ENCODE results near the gene KNTC1.

The KNTC1 gene

GRCh38 chr12:122604993-122605392, 77.9 kb downstream of the KNTC1 start:
- no peaks in the 10 kb centered on the region for H3F3A ChIP-seq (ENCODE audit: insufficient read depth, low read length)
- H3K79me2 ChIP-seq (ENCODE audit: insufficient read depth, low read length), result no peaks in the 10 kb centered on the region
- no peaks in the 10 kb centered on the region for H3K9me3 ChIP-seq (ENCODE audit: low read length)
- no peak overlapping the region for H3K9ac ChIP-seq (ENCODE audit: low read length)
- no peak overlapping the region for H3K27ac ChIP-seq (ENCODE audit: low read depth, low read length, poor library complexity, severe bottlenecking)
- no peaks in the 10 kb centered on the region for H3K27me3 ChIP-seq (ENCODE audit: insufficient read depth, low read length)
- no peak overlapping the region for H3K4me3 ChIP-seq (ENCODE audit: low read depth, low read length, poor library complexity, severe bottlenecking)
- H3K9me2 ChIP-seq (ENCODE audit: low read depth, low read length), result no peaks in the 10 kb centered on the region
- no peak overlapping the region for H2AFZ ChIP-seq (ENCODE audit: low read length)
- H3K4me1 ChIP-seq (ENCODE audit: insufficient read depth, low read length, severe bottlenecking), result no peaks in the 10 kb centered on the region
- TF ChIP-seq, protein P1, sequence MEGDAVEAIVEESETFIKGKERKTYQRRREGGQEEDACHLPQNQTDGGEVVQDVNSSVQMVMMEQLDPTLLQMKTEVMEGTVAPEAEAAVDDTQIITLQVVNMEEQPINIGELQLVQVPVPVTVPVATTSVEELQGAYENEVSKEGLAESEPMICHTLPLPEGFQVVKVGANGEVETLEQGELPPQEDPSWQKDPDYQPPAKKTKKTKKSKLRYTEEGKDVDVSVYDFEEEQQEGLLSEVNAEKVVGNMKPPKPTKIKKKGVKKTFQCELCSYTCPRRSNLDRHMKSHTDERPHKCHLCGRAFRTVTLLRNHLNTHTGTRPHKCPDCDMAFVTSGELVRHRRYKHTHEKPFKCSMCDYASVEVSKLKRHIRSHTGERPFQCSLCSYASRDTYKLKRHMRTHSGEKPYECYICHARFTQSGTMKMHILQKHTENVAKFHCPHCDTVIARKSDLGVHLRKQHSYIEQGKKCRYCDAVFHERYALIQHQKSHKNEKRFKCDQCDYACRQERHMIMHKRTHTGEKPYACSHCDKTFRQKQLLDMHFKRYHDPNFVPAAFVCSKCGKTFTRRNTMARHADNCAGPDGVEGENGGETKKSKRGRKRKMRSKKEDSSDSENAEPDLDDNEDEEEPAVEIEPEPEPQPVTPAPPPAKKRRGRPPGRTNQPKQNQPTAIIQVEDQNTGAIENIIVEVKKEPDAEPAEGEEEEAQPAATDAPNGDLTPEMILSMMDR (IDR thresholded peaks at IDR 0.05; ENCODE audit: low read length), result no peak
- TF ChIP-seq EZH2 (IDR thresholded peaks at IDR 0.05; ENCODE audit: borderline replicate concordance, low read length), result no peak
- no peak overlapping the region for H3K4me2 ChIP-seq (ENCODE audit: low read length)
- no peaks in the 10 kb centered on the region for H4K20me1 ChIP-seq (ENCODE audit: insufficient read depth, low read length)
- H3K36me3 ChIP-seq (ENCODE audit: insufficient read depth, low read length), result peaks cover 84% of the 10 kb centered on the region

DNA sequence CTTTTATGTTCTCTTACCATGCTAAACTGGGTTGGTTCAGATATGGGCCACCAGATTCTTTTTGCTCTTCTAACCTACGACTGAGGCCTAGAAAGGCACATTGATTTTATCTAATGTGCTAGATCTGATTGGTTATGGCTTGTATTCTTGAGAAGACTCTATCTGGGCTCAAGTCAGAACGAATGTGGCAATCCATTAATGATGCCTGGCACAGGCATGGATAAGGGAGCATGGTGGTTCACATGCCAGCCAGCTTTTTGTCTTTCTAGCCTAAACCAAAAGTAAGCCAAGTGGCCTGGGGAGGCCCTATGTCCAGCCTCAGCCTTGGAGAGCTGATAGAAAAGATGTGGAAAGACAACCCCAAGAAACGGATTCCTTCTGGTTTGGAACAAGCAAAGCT, 82.7 kb downstream of the KNTC1 start:
- no peak overlapping the region for H3K9ac ChIP-seq (ENCODE audit: low read length)
- peaks cover 14% of the 10 kb centered on the region for H3K4me1 ChIP-seq (ENCODE audit: insufficient read depth, low read length, severe bottlenecking)
- H3K4me2 ChIP-seq (ENCODE audit: low read length), result no peak overlapping the region
- H4K20me1 ChIP-seq (ENCODE audit: insufficient read depth, low read length), result no peaks in the 10 kb centered on the region
- TF ChIP-seq EZH2 (IDR thresholded peaks at IDR 0.05; ENCODE audit: borderline replicate concordance, low read length), result no peak
- TF ChIP-seq, protein P1 (IDR thresholded peaks at IDR 0.05; ENCODE audit: low read length), result no peak
- no peaks in the 10 kb centered on the region for H3K9me2 ChIP-seq (ENCODE audit: low read depth, low read length)
- H3F3A ChIP-seq (ENCODE audit: insufficient read depth, low read length), result no peaks in the 10 kb centered on the region
- H3K27me3 ChIP-seq (ENCODE audit: insufficient read depth, low read length), result no peaks in the 10 kb centered on the region
- H2AFZ ChIP-seq (ENCODE audit: low read length), result no peak overlapping the region
- no peaks in the 10 kb centered on the region for H3K79me2 ChIP-seq (ENCODE audit: insufficient read depth, low read length)
- H3K36me3 ChIP-seq (ENCODE audit: insufficient read depth, low read length), result peaks cover 91% of the 10 kb centered on the region
- H3K27ac ChIP-seq (ENCODE audit: low read depth, low read length, poor library complexity, severe bottlenecking), result no peak overlapping the region
- no peaks in the 10 kb centered on the region for H3K9me3 ChIP-seq (ENCODE audit: low read length)
- H3K4me3 ChIP-seq (ENCODE audit: low read depth, low read length, poor library complexity, severe bottlenecking), result no peak overlapping the region

DNA sequence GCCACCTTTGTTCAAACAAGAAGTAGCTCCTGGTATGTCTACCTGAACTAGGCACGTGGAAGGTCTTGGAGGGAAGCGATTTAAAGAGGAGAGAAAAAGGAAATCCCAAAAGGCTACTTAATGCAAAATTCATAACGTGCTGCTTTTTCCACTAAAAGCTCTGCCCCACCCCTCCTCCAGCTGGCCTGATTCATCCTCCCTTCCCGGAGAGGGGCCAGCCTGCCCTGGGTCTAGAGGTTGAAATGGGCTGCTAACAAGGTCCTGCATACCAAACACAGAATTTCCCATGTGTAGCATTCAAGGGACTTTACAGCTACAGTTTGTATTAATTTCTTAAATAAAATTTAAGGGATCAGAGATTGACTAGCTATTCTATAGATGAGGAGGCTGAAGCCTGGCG, 83.2 kb downstream of the KNTC1 start:
- Histone ChIP-seq H3K79me2 (ENCODE audit: insufficient read depth, low read length) (no peaks in the 10 kb centered on the region), H3K9ac (ENCODE audit: low read length) (no peak overlapping the region), H3K9me3 (ENCODE audit: low read length) (no peaks in the 10 kb centered on the region), H3K9me2 (ENCODE audit: low read depth, low read length) (no peaks in the 10 kb centered on the region), H3K36me3 (ENCODE audit: insufficient read depth, low read length) (peaks cover 92% of the 10 kb centered on the region), H3K4me1 (ENCODE audit: insufficient read depth, low read length, severe bottlenecking) (peaks cover 14% of the 10 kb centered on the region), H4K20me1 (ENCODE audit: insufficient read depth, low read length) (no peaks in the 10 kb centered on the region), H3F3A (ENCODE audit: insufficient read depth, low read length) (no peaks in the 10 kb centered on the region), H3K27me3 (ENCODE audit: insufficient read depth, low read length) (no peaks in the 10 kb centered on the region), H3K4me2 (ENCODE audit: low read length) (no peak overlapping the region), H2AFZ (ENCODE audit: low read length) (no peak overlapping the region), H3K27ac (ENCODE audit: low read depth, low read length, poor library complexity, severe bottlenecking) (no peak overlapping the region), H3K4me3 (ENCODE audit: low read depth, low read length, poor library complexity, severe bottlenecking) (no peak overlapping the region)
- TF ChIP-seq, protein P1 (IDR thresholded peaks at IDR 0.05; ENCODE audit: low read length), result no peak
- no peak for TF ChIP-seq EZH2 (IDR thresholded peaks at IDR 0.05; ENCODE audit: borderline replicate concordance, low read length)

All from OCI-LY1 (cell line).